HEK293 (cell line): ENCODE data around the gene DLG1.

Experiments used
- CTCF ChIA-PET: fragments of 350-600 bp; formaldehyde crosslinking; extraction: SDS; loops from one replicate; lab custom pipeline; 2021; ENCODE audit warnings: antibody characterized with exemption; lab: Yijun Ruan, JAX
- POLR2A ChIA-PET: fragments of 300-600 bp; formaldehyde crosslinking; extraction: SDS; loops from one replicate; lab custom pipeline; 2020; ENCODE audit warnings: antibody characterized with exemption, inconsistent platforms; lab: Yijun Ruan, JAX
- H3K27ac ChIP-seq: fragments of 200-500 bp; sonication (Bioruptor generic); 2 replicates; pipeline ENCODE4 v1.5.1; 2014; ENCODE audit warnings: low read depth, low read length, control low read depth, inconsistent platforms; ENCODE audit errors: extremely low read depth
- H3K36me3 ChIP-seq, 2 experiments: fragments of 200-500 bp in 1 of 2; sonication (Bioruptor generic) in 1 of 2; 1 replicate in 1 of 2; 2 replicates in 1 of 2; pipeline ENCODE4 v1.5.1; 2014 to 2017; ENCODE audit warnings: inconsistent platforms in 2 of 2, low read length in 2 of 2; ENCODE audit not compliant: control insufficient read depth in 2 of 2, insufficient read depth in 1 of 2
- H3K4me1 ChIP-seq: fragments of 200-500 bp; sonication (Bioruptor generic); 2 replicates; pipeline ENCODE4 v1.5.1; 2014; ENCODE audit warnings: mild to moderate bottlenecking, low read length, inconsistent platforms; ENCODE audit not compliant: control insufficient read depth, insufficient read depth
- H3K4me3 ChIP-seq: 2 replicates; pipeline ENCODE4 v1.5.1; 2011; ENCODE audit warnings: low read depth, mild to moderate bottlenecking, control low read depth, low read length, moderate library complexity
- H3K9me3 ChIP-seq: fragments of 200-500 bp; sonication (Bioruptor generic); 2 replicates; pipeline ENCODE4 v1.5.1; 2014; ENCODE audit warnings: low read depth, low read length, inconsistent platforms; ENCODE audit not compliant: control insufficient read depth, insufficient read depth
- KLF17 ChIP-seq: fragments of 450-650 bp; formaldehyde crosslinking; IDR thresholded peaks from 2 replicates; pipeline ENCODE4 v1.5.1; 2016; ENCODE audit warnings: missing biosample characterization, missing genetic modification characterization
- MZF1 ChIP-seq: fragments of 450-650 bp; formaldehyde crosslinking; IDR thresholded peaks from 2 replicates; pipeline ENCODE4 v1.5.1; 2017; ENCODE audit warnings: missing biosample characterization, missing genetic modification characterization, borderline replicate concordance
- RBAK ChIP-seq: fragments of 450-650 bp; formaldehyde crosslinking; IDR thresholded peaks from 2 replicates; pipeline ENCODE4 v1.5.1; 2016; ENCODE audit warnings: missing biosample characterization, missing genetic modification characterization
- SP2 ChIP-seq: fragments of 450-650 bp; formaldehyde crosslinking; IDR thresholded peaks from 2 replicates; pipeline ENCODE4 v1.5.1; 2016; ENCODE audit warnings: missing biosample characterization, missing genetic modification characterization
- ZBTB20 ChIP-seq: fragments of 450-650 bp; formaldehyde crosslinking; IDR thresholded peaks from 2 replicates; pipeline ENCODE4 v1.5.1; 2016; ENCODE audit warnings: missing biosample characterization, missing genetic modification characterization
- ZNF221 ChIP-seq: fragments of 450-650 bp; formaldehyde crosslinking; IDR thresholded peaks from 2 replicates; pipeline ENCODE4 v1.5.1; 2017; ENCODE audit warnings: missing biosample characterization, missing genetic modification characterization, borderline replicate concordance
- ZNF366 ChIP-seq: fragments of 450-650 bp; formaldehyde crosslinking; conservative IDR thresholded peaks from 2 replicates; pipeline ENCODE4 v1.5.1; 2016; ENCODE audit warnings: missing biosample characterization, missing genetic modification characterization
- ZNF426 ChIP-seq: fragments of 450-650 bp; formaldehyde crosslinking; IDR thresholded peaks from 2 replicates; pipeline ENCODE4 v1.5.1; 2017; ENCODE audit warnings: missing biosample characterization, missing genetic modification characterization, mild to moderate bottlenecking, inconsistent platforms, moderate library complexity
- ZNF433 ChIP-seq: fragments of 450-650 bp; formaldehyde crosslinking; IDR thresholded peaks from 2 replicates; pipeline ENCODE4 v1.5.1; 2016; ENCODE audit warnings: missing biosample characterization, missing genetic modification characterization, low read depth
- ZNF473 ChIP-seq: fragments of 450-650 bp; formaldehyde crosslinking; IDR thresholded peaks from 2 replicates; pipeline ENCODE4 v1.5.1; 2017; ENCODE audit warnings: missing biosample characterization, missing genetic modification characterization
- ZNF48 ChIP-seq: fragments of 450-650 bp; formaldehyde crosslinking; IDR thresholded peaks from 2 replicates; pipeline ENCODE4 v1.5.1; 2016; ENCODE audit warnings: missing biosample characterization, missing genetic modification characterization
- ZNF571 ChIP-seq: fragments of 450-650 bp; formaldehyde crosslinking; IDR thresholded peaks from 2 replicates; pipeline ENCODE4 v1.5.0; 2017; ENCODE audit warnings: missing biosample characterization, missing genetic modification characterization
- ZNF610 ChIP-seq: fragments of 450-650 bp; formaldehyde crosslinking; IDR thresholded peaks from 2 replicates; pipeline ENCODE4 v1.5.1; 2016; ENCODE audit warnings: missing biosample characterization, missing genetic modification characterization, borderline replicate concordance
- ZNF701 ChIP-seq: fragments of 450-650 bp; formaldehyde crosslinking; IDR thresholded peaks from 2 replicates; pipeline ENCODE4 v1.5.1; 2016; ENCODE audit warnings: missing biosample characterization, missing genetic modification characterization
- ZNF776 ChIP-seq: fragments of 450-650 bp; formaldehyde crosslinking; IDR thresholded peaks from 2 replicates; pipeline ENCODE4 v1.5.0; 2017; ENCODE audit warnings: missing biosample characterization, missing genetic modification characterization, borderline replicate concordance
- ZSCAN16 ChIP-seq: fragments of 450-650 bp; formaldehyde crosslinking; IDR thresholded peaks from 2 replicates; pipeline ENCODE4 v1.5.1; 2016; ENCODE audit warnings: missing biosample characterization, missing genetic modification characterization
- ZXDB ChIP-seq: fragments of 450-650 bp; formaldehyde crosslinking; IDR thresholded peaks from 2 replicates; pipeline ENCODE4 v1.5.1; 2016; ENCODE audit warnings: missing biosample characterization, missing genetic modification characterization
- TF ChIP-seq, protein P1 (sequence below): fragments of 450-650 bp; formaldehyde crosslinking; IDR thresholded peaks from 2 replicates; pipeline ENCODE4 v1.5.1; 2016; ENCODE audit warnings: missing biosample characterization, missing genetic modification characterization
- TF ChIP-seq, protein P2 (sequence below): sonication (generic); formaldehyde crosslinking; IDR thresholded peaks from 2 replicates; pipeline ENCODE4 v1.8.1; 2022; ENCODE audit warnings: mild to moderate bottlenecking, moderate library complexity, missing genetic modification reagents
- TF ChIP-seq, protein P3 (sequence below): fragments of 450-650 bp; formaldehyde crosslinking; IDR thresholded peaks from 2 replicates; pipeline ENCODE4 v1.5.1; 2016; ENCODE audit warnings: missing biosample characterization, missing genetic modification characterization
- TF ChIP-seq, protein P4 (sequence below): fragments of 450-650 bp; formaldehyde crosslinking; IDR thresholded peaks from 2 replicates; pipeline ENCODE4 v1.5.1; 2016; ENCODE audit warnings: missing biosample characterization, missing genetic modification characterization

The DLG1 gene

GRCh38 chr3:197261164-197261509, 37.3 kb downstream of the DLG1 start:
- Histone ChIP-seq H3K27ac (no peak overlapping the region), H3K4me3 (no peak overlapping the region), H3K4me1 (no peaks in the 10 kb centered on the region), H3K36me3 (peaks cover 3 to 7% of the 10 kb centered on the region in 2 experiments; a peak in 2 of 3 replicates), H3K9me3 (no peaks in the 10 kb centered on the region)
- TF ChIP-seq ZNF776 (tag by site-specific recombination) (no peak), ZNF610 (tag by site-specific recombination) (no peak), ZNF48 (no peak), ZXDB (tag by site-specific recombination) (no peak), ZSCAN16 (tag by site-specific recombination) (no peak), ZNF366 (tag by site-specific recombination) (no peak), ZNF571 (tag by site-specific recombination) (no peak), ZNF473 (no peak), SP2 (no peak), ZNF221 (no peak), ZNF426 (tag by site-specific recombination) (no peak), ZNF701 (no peak), KLF17 (tag by site-specific recombination) (no peak), ZBTB20 (tag by site-specific recombination) (no peak)
- TF ChIP-seq, protein P1, sequence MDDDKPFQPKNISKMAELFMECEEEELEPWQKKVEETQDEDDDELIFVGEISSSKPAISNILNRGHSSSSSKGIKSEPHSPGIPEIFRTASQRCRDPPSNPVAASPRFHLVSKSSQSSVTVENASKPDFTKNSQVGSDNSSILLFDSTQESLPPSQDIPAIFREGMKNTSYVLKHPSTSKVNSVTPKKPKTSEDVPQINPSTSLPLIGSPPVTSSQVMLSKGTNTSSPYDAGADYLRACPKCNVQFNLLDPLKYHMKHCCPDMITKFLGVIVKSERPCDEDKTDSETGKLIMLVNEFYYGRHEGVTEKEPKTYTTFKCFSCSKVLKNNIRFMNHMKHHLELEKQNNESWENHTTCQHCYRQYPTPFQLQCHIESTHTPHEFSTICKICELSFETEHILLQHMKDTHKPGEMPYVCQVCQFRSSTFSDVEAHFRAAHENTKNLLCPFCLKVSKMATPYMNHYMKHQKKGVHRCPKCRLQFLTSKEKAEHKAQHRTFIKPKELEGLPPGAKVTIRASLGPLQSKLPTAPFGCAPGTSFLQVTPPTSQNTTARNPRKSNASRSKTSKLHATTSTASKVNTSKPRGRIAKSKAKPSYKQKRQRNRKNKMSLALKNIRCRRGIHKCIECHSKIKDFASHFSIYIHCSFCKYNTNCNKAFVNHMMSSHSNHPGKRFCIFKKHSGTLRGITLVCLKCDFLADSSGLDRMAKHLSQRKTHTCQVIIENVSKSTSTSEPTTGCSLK (tag by site-specific recombination), result no peak
- TF ChIP-seq, protein P2, sequence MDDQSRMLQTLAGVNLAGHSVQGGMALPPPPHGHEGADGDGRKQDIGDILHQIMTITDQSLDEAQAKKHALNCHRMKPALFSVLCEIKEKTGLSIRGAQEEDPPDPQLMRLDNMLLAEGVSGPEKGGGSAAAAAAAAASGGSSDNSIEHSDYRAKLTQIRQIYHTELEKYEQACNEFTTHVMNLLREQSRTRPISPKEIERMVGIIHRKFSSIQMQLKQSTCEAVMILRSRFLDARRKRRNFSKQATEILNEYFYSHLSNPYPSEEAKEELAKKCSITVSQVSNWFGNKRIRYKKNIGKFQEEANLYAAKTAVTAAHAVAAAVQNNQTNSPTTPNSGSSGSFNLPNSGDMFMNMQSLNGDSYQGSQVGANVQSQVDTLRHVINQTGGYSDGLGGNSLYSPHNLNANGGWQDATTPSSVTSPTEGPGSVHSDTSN, result no peak
- CTCF ChIA-PET, result no interaction called here
- POLR2A ChIA-PET, result no interaction called here

- H3K9me3 ChIP-seq, result no peaks in the 10 kb centered on the region
- H3K36me3 ChIP-seq, result peaks cover 3 to 7% of the 10 kb centered on the region in 2 experiments; a peak in 2 of 3 replicates
- H3K4me3 ChIP-seq, result no peak overlapping the region
- TF ChIP-seq, protein P3, sequence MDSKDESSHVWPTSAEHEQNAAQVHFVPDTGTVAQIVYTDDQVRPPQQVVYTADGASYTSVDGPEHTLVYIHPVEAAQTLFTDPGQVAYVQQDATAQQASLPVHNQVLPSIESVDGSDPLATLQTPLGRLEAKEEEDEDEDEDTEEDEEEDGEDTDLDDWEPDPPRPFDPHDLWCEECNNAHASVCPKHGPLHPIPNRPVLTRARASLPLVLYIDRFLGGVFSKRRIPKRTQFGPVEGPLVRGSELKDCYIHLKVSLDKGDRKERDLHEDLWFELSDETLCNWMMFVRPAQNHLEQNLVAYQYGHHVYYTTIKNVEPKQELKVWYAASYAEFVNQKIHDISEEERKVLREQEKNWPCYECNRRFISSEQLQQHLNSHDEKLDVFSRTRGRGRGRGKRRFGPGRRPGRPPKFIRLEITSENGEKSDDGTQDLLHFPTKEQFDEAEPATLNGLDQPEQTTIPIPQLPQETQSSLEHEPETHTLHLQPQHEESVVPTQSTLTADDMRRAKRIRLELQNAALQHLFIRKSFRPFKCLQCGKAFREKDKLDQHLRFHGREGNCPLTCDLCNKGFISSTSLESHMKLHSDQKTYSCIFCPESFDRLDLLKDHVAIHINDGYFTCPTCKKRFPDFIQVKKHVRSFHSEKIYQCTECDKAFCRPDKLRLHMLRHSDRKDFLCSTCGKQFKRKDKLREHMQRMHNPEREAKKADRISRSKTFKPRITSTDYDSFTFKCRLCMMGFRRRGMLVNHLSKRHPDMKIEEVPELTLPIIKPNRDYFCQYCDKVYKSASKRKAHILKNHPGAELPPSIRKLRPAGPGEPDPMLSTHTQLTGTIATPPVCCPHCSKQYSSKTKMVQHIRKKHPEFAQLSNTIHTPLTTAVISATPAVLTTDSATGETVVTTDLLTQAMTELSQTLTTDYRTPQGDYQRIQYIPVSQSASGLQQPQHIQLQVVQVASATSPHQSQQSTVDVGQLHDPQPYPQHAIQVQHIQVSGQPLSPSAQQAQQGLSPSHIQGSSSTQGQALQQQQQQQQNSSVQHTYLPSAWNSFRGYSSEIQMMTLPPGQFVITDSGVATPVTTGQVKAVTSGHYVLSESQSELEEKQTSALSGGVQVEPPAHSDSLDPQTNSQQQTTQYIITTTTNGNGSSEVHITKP (tag by site-specific recombination), result peak; percentile 76
- TF ChIP-seq, protein P4, sequence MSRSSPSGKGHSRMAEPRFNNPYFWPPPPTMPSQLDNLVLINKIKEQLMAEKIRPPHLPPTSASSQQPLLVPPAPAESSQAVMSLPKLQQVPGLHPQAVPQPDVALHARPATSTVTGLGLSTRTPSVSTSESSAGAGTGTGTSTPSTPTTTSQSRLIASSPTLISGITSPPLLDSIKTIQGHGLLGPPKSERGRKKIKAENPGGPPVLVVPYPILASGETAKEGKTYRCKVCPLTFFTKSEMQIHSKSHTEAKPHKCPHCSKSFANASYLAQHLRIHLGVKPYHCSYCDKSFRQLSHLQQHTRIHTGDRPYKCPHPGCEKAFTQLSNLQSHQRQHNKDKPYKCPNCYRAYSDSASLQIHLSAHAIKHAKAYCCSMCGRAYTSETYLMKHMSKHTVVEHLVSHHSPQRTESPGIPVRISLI (tag by site-specific recombination), result peak; percentile 90
- TF ChIP-seq RBAK (tag by site-specific recombination) (no peak), MZF1 (tag by site-specific recombination) (no peak), ZNF433 (no peak)
- CTCF ChIA-PET, result no interaction called here
- POLR2A ChIA-PET, result no interaction called here
- H3K4me1 ChIP-seq, result no peaks in the 10 kb centered on the region
- no peak overlapping the region for H3K27ac ChIP-seq
Observed at GRCh38 chr3:197260491-197261163, 37.8 kb downstream of the DLG1 start.
